Measurements from ENCODE around the gene STRBP. TPM values are rescaled to one million over a fixed set of nuclear protein-coding genes. Genes with fewer than 3 reads are reported as not detected.
"Not testable (repeated sequence)": the region's sequence is repeated elsewhere in the genome, so short reads cannot be mapped to it uniquely, and the experiment has no call there.

STRBP gene
- polyA plus RNA-seq, 10 donors: 7.3 to 14.1 (median 11.3) TPM

- no peak for DNase-seq
These were observed 17.9 kb downstream of the STRBP start for GRCh38 chr9:123250504-123250903.

GRCh38 chr9:123249162-123249561, 19.2 kb downstream of the STRBP start:
- not testable (repeated sequence) for DNase-seq

GRCh38 chr9:123248630-123249029, 19.8 kb downstream of the STRBP start:
- no peak for DNase-seq

GRCh38 chr9:123246534-123246933, 21.9 kb downstream of the STRBP start:
- no peak for DNase-seq

- DNase-seq: no peak
These were observed 28.7 kb downstream of the STRBP start for GRCh38 chr9:123239726-123240125.

GRCh38 chr9:123238365-123238764, 30.0 kb downstream of the STRBP start:
- no peak for DNase-seq

- DNase-seq: no peak
These were observed 31.2 kb downstream of the STRBP start for GRCh38 chr9:123237220-123237619.

GRCh38 chr9:123235448-123235847, 32.9 kb downstream of the STRBP start:
- no peak for DNase-seq

GRCh38 chr9:123234853-123235252, 33.5 kb downstream of the STRBP start:
- DNase-seq: no peak

GRCh38 chr9:123232332-123232731, 36.1 kb downstream of the STRBP start:
- no peak for DNase-seq

- DNase-seq: no peak
These were observed 37.0 kb downstream of the STRBP start for GRCh38 chr9:123231421-123231820.

- no peak for DNase-seq
These were observed 39.4 kb downstream of the STRBP start for GRCh38 chr9:123228967-123229366.

GRCh38 chr9:123225995-123226394, 42.4 kb downstream of the STRBP start:
- no peak for DNase-seq

GRCh38 chr9:123225374-123225813, 43.0 kb downstream of the STRBP start:
- DNase-seq: peak; percentile 6 to 18 (median 12)

- no peak for DNase-seq
These were observed 48.3 kb downstream of the STRBP start for GRCh38 chr9:123220127-123220526.

- DNase-seq: no peak
These were observed 49.6 kb downstream of the STRBP start for GRCh38 chr9:123218831-123219230.

- no peak for DNase-seq
These were observed 51.2 kb downstream of the STRBP start for GRCh38 chr9:123217128-123217654.

- DNase-seq: no peak
These were observed 52.1 kb downstream of the STRBP start for GRCh38 chr9:123216251-123216797.

- no peak for DNase-seq
These were observed 57.3 kb downstream of the STRBP start for GRCh38 chr9:123211081-123211480.

GRCh38 chr9:123208626-123209174, 59.7 kb downstream of the STRBP start:
- no peak for DNase-seq

GRCh38 chr9:123206065-123206464, 62.3 kb downstream of the STRBP start:
- DNase-seq: no peak

- DNase-seq: no peak
These were observed 67.3 kb downstream of the STRBP start for GRCh38 chr9:123201083-123201482.

- not testable (repeated sequence) for DNase-seq
These were observed 67.9 kb downstream of the STRBP start for GRCh38 chr9:123200469-123200868.

- no peak for DNase-seq
These were observed 72.3 kb downstream of the STRBP start for GRCh38 chr9:123196124-123196523.
